Endothelial cell of umbilical vein (primary cell): ENCODE results near the gene UBE2M. TPM values are rescaled to one million over a fixed set of nuclear protein-coding genes. Genes with fewer than 3 reads are reported as not detected.

ENCODE experiments used
- BruUV-seq: library from RNA; stranded (reverse); fragments of 400-500 nt; replicated peaks from 2 replicates; lab custom pipeline; 2021; lab: Mats Ljungman, UMichigan
- CTCF ChIA-PET: fragments of 300-600, 350-600 bp; sonication (Branson Sonifier 250); formaldehyde crosslinking; loops from one replicate; lab custom pipeline; 2021; ENCODE audit warnings: antibody characterized with exemption, inconsistent platforms; lab: Charles Lee
- POLR2A ChIA-PET: fragments of 300-600, 350-600 bp; sonication (Branson Sonifier 250); formaldehyde crosslinking; loops from one replicate; lab custom pipeline; 2021; ENCODE audit warnings: antibody characterized with exemption, inconsistent platforms; lab: Charles Lee
- DNase-seq: peaks from one replicate; pipeline ENCODE4 v3.0.0-alpha.2; 2011; ENCODE audit warnings: low read depth, low spot score
- FAIRE-seq: peaks from 2 replicates; lab custom pipeline; 2011; peaks lifted over from hg19 to GRCh38; lab: Jason Lieb, UNC
- H2AFZ ChIP-seq: 2 replicates; pipeline ENCODE4 v1.6.0; 2012; ENCODE audit warnings: low read depth, low read length, control low read depth, inconsistent platforms
- H3K27ac ChIP-seq: 2 replicates; pipeline ENCODE4 v1.5.1; 2011; ENCODE audit warnings: low read depth, mild to moderate bottlenecking, control low read depth, low read length, moderate library complexity; ENCODE audit not compliant: insufficient read depth
- H3K27me3 ChIP-seq, 2 experiments: 2 replicates each; pipeline versions ENCODE4 v1.6.0 to v1.6.1; 2011; ENCODE audit warnings: low read length in 2 of 2, mixed read lengths in 1 of 2; ENCODE audit not compliant: control insufficient read depth in 2 of 2, insufficient read depth in 2 of 2
- H3K36me3 ChIP-seq, 2 experiments: 2 replicates in 1 of 2; 3 replicates in 1 of 2; pipeline ENCODE4 v1.5.1; 2011; ENCODE audit warnings: low read length in 2 of 2, mild to moderate bottlenecking in 1 of 2, moderate library complexity in 1 of 2; ENCODE audit not compliant: control insufficient read depth in 2 of 2, insufficient read depth in 2 of 2; ENCODE audit errors: extremely low read depth in 1 of 2
- H3K4me1 ChIP-seq: 3 replicates; pipeline ENCODE4 v1.5.1; 2011; ENCODE audit warnings: mild to moderate bottlenecking, low read length; ENCODE audit not compliant: control insufficient read depth, insufficient read depth; ENCODE audit errors: extremely low read depth
- H3K4me2 ChIP-seq: 2 replicates; pipeline ENCODE4 v1.6.1; 2011; ENCODE audit warnings: low read length, control low read depth, mixed read lengths; ENCODE audit not compliant: insufficient read depth
- H3K4me3 ChIP-seq, 3 experiments: fragments of 200-600 bp in 1 of 3; sonication (generic), shearing (Covaris generic) in 1 of 3; replicated peaks in 1 of 3; 2 replicates each; pipeline ENCODE4 v1.5.1; 2011 to 2016; ENCODE audit warnings: control low read depth in 3 of 3, low read length in 3 of 3, mild to moderate bottlenecking in 2 of 3, inconsistent platforms in 1 of 3, low read depth in 1 of 3, moderate library complexity in 1 of 3; ENCODE audit not compliant: insufficient read depth in 1 of 3
- H3K79me2 ChIP-seq: 2 replicates; pipeline ENCODE4 v1.6.0; 2012; ENCODE audit warnings: low read length, inconsistent platforms; ENCODE audit not compliant: control insufficient read depth, insufficient read depth
- H3K9ac ChIP-seq: replicated peaks from 2 replicates; pipeline ENCODE3; 2011; ENCODE audit warnings: low read length, control low read depth; ENCODE audit not compliant: insufficient read depth; ENCODE audit errors: extremely low read depth
- H3K9me1 ChIP-seq: replicated peaks from 3 replicates; pipeline ENCODE4 v1.6.0; 2011; ENCODE audit warnings: mild to moderate bottlenecking, low read length; ENCODE audit not compliant: control insufficient read depth, insufficient read depth; ENCODE audit errors: extremely low read depth
- H3K9me3 ChIP-seq: replicated peaks from 2 replicates; pipeline ENCODE4 v1.5.1; 2012; ENCODE audit warnings: low read length, inconsistent platforms; ENCODE audit not compliant: control insufficient read depth, insufficient read depth
- H4K20me1 ChIP-seq: replicated peaks from 2 replicates; pipeline ENCODE3; 2011; ENCODE audit warnings: mild to moderate bottlenecking, low read length; ENCODE audit not compliant: control insufficient read depth, insufficient read depth; ENCODE audit errors: extremely low read depth
- CTCF ChIP-seq, 2 donors: IDR thresholded peaks; 1 replicate in 1 of 2; 2 replicates in 1 of 2; pipeline ENCODE4 v1.5.1; 2011; ENCODE audit warnings: low read length in 2 of 2, mild to moderate bottlenecking in 2 of 2, moderate library complexity in 2 of 2, control low read depth in 1 of 2, inconsistent platforms in 1 of 2, low read depth in 1 of 2; ENCODE audit not compliant: insufficient read depth in 1 of 2; ENCODE audit errors: extremely low read depth in 1 of 2
- EZH2 ChIP-seq: IDR thresholded peaks from 2 replicates; pipeline ENCODE4 v1.6.1; 2012; ENCODE audit warnings: borderline replicate concordance, low read depth, mild to moderate bottlenecking, moderate library complexity, low read length, inconsistent platforms; ENCODE audit not compliant: severe bottlenecking
- FOS ChIP-seq: IDR thresholded peaks from 2 replicates; pipeline ENCODE4 v1.6.1; 2011; ENCODE audit warnings: mild to moderate bottlenecking, low read length, moderate library complexity, borderline replicate concordance; ENCODE audit not compliant: insufficient read depth
- GATA2 ChIP-seq: IDR thresholded peaks from 2 replicates; pipeline ENCODE4 v1.7.0; 2011; ENCODE audit warnings: low read depth, mild to moderate bottlenecking, moderate library complexity, mixed read lengths, low read length; ENCODE audit not compliant: insufficient read length, insufficient read depth
- JUN ChIP-seq: IDR thresholded peaks from 2 replicates; pipeline ENCODE4 v1.6.1; 2011; ENCODE audit warnings: borderline replicate concordance, low read depth; ENCODE audit not compliant: insufficient read length, insufficient read depth
- MAX ChIP-seq: IDR thresholded peaks from 2 replicates; pipeline ENCODE4 v1.6.1; 2011; ENCODE audit not compliant: insufficient read depth, insufficient read length
- MYC ChIP-seq: IDR thresholded peaks from one replicate; pipeline ENCODE4 v1.6.1; 2011; ENCODE audit warnings: mild to moderate bottlenecking, low read depth, low read length
- POLR2A ChIP-seq: IDR thresholded peaks from 2 replicates; pipeline ENCODE4 v1.6.1; 2012; ENCODE audit warnings: low read depth, mild to moderate bottlenecking, control low read depth, low read length
- POLR2AphosphoS5 ChIP-seq: IDR thresholded peaks from 2 replicates; pipeline ENCODE4 v1.6.1; 2012; ENCODE audit warnings: low read depth, mild to moderate bottlenecking, control low read depth, low read length, moderate library complexity; ENCODE audit not compliant: insufficient read depth
- dilution Hi-C: fragments of 300-500 bp; cut with MboI; formaldehyde crosslinking; loops from one replicate; pipeline ENCODE4 v1.15.0; 2019; ENCODE audit warnings: low sequenced_read_pairs; ENCODE audit not compliant: extremely low pct_ligation_motif_present
- intact Hi-C: fragments of 100-400 bp; cut with micrococcal nuclease; formaldehyde crosslinking; loops from one replicate; pipeline ENCODE4 v1.10.0; 2022
- polyA plus RNA-seq, 4 experiments: library from polyadenylated mRNA; depleted of rRNA in 3 of 4; stranded (reverse) in 3 of 4; unstranded in 1 of 4; fragments of >200 nt; gene quantifications; 2 replicates each; pipeline versions ENCODE4 v1.2.1 to v1.2.3, GENCODE V29; 2011 to 2012; ENCODE audit warnings: missing spikeins in 1 of 4
- total RNA-seq: library from RNA; stranded (reverse); gene quantifications from 2 replicates; pipeline ENCODE4 v1.2.3, GENCODE V29; 2021

The UBE2M gene
- total and polyA plus RNA-seq, 2 donors (not counting 3 experiments of a cell fraction or from before 2014, with no cell fraction given): 87.8 to 102 TPM

DNA sequence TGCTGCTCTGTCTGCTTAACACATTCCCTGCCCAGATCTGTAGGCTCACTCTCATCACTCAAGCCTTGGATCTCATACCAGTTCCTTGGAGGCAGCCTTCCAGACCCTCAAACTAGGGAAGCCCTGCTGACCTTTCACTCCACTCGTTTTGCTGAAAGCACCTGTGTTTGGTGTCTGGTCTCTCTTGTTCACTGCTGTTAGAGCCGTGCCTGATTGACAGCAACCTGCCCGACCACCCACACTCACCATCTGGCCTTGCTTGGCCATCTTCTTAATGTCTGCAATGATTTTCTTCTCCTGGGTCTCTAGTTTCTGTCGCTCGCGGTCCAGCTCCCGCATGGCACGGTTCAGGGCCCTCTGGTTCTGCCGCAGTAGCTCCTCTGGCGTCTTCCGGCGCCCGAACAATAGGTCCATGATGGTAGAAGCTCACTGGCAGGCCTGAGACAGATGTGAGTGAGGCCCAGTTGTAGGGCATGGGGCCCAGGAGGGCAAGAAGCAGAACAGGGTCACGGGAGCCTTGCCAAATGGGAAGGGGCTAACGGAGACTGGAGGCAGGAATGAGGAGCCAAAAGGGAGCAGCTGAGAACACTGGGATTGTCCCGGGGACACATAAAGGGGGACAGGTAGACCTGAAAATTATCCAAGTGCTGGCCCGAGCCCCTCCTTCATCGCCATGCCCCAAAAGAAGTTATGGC, 4.5 kb downstream of the UBE2M start:
- CTCF ChIA-PET: interaction anchor here (0.9 to 3.7 kb wide), 8 partner anchors 9 to 40 kb away, joined by 3 to 60 read pairs (median 6); partner anchors contain the start of genes TRIM28 and ZBTB45
- dilution Hi-C loops: no loop called here
- intact Hi-C loops: loop anchor here (1.0 kb wide), 1 partner anchor 10 kb away; the partner anchor contains the start of gene TRIM28
- BruUV-seq: no TSS peak
- peak overlapping the region; percentile 35 to 62 (median 49) for H3K4me3 ChIP-seq
- no peaks in the 10 kb centered on the region for H4K20me1 ChIP-seq
- no peaks in the 10 kb centered on the region for H3K9me1 ChIP-seq
- no peak overlapping the region for H2AFZ ChIP-seq
- DNase-seq (no peak), FAIRE-seq (peak; percentile 28)
- H3K9ac ChIP-seq: peak overlapping the region; percentile 66
- H3K9me3 ChIP-seq: no peaks in the 10 kb centered on the region
- H3K4me2 ChIP-seq: peak overlapping the region; percentile 72
- H3K27ac ChIP-seq: peak overlapping the region; percentile 54
- peaks cover 28% of the 10 kb centered on the region for H3K79me2 ChIP-seq
- H3K36me3 ChIP-seq: peaks cover 14 to 43% of the 10 kb centered on the region in 2 experiments
- POLR2A ChIA-PET: interaction anchor here (3.1 kb wide), 1 partner anchor 10 kb away, joined by 17 read pairs; the partner anchor contains the start of gene TRIM28
- TF ChIP-seq FOS (no peak), MAX (no peak), POLR2A (no peak), POLR2AphosphoS5 (no peak), MYC (no peak), JUN (no peak), GATA2 (no peak), CTCF (IDR thresholded peaks at IDR 0.05; ENCODE audit: extremely low read depth in 1 of 2, insufficient read depth in 1 of 2, low read depth in 1 of 2, low read length in 2 of 2) (no peak), EZH2 (no peak)
- H3K27me3 ChIP-seq: no peaks in the 10 kb centered on the region
- peaks cover 24% of the 10 kb centered on the region for H3K4me1 ChIP-seq
